Lower leg skin (tissue), 3 donors: ENCODE results near the gene ISOC2.

ENCODE experiments used
- POLR2A ChIP-seq, 2 donors: fragments of 450-650 bp; IDR thresholded peaks; one replicate each; pipeline ENCODE4 v1.6.1; 2016 to 2017; ENCODE audit warnings: antibody characterized with exemption in 2 of 2, mild to moderate bottlenecking in 1 of 2, moderate library complexity in 1 of 2
- TF ChIP-seq, protein P1 (sequence below), 3 donors: fragments of 450-650 bp; IDR thresholded peaks; one replicate each; pipeline ENCODE4 v1.5.1; 2016; ENCODE audit warnings: antibody characterized with exemption in 3 of 3, mild to moderate bottlenecking in 3 of 3, moderate library complexity in 2 of 3

DNA sequence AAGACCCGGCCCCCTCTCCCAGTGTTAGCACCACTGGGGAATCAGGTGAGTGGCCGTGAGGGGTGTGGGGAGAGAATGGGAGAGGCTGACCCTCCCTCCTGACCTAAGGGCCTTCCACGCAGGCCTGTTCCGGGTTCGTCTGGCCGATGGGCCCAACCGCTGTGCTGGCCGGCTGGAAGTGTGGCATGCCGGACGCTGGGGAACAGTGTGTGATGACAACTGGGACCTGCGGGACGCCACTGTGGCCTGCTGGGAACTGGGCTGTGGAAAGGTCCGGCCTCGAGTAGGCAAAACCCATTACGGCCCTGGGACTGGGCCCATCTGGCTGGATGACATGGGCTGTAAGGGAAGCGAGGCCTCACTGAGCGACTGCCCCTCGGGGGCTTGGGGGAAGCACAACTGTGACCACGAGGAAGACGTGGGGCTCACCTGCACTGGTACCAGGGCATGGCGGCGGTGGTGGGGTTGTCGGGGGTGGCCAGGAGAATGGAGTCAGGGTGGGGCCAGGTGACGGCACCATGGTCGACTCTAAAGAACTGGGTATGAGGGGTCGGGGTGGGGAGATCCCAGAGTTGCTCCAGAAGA is 39.0 kb upstream of the ISOC2 start:
- TF ChIP-seq, protein P1, sequence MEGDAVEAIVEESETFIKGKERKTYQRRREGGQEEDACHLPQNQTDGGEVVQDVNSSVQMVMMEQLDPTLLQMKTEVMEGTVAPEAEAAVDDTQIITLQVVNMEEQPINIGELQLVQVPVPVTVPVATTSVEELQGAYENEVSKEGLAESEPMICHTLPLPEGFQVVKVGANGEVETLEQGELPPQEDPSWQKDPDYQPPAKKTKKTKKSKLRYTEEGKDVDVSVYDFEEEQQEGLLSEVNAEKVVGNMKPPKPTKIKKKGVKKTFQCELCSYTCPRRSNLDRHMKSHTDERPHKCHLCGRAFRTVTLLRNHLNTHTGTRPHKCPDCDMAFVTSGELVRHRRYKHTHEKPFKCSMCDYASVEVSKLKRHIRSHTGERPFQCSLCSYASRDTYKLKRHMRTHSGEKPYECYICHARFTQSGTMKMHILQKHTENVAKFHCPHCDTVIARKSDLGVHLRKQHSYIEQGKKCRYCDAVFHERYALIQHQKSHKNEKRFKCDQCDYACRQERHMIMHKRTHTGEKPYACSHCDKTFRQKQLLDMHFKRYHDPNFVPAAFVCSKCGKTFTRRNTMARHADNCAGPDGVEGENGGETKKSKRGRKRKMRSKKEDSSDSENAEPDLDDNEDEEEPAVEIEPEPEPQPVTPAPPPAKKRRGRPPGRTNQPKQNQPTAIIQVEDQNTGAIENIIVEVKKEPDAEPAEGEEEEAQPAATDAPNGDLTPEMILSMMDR (IDR thresholded peaks at IDR 0.05): no peak
- TF ChIP-seq POLR2A (IDR thresholded peaks at IDR 0.05): no peak
